CD4-positive, alpha-beta T cell (primary cell): Measurements from ENCODE around the gene IFITM10. TPM values are rescaled to one million over a fixed set of nuclear protein-coding genes. Genes with fewer than 3 reads are reported as not detected.

Source experiments
- ATAC-seq: fragments of 200-7000 bp; cut with Tn5 transposase; one replicate; pipeline ENCODE4 v1.10.0; 2022; ENCODE audit warnings: mild to moderate bottlenecking; ENCODE audit not compliant: poor library complexity
- CTCF ChIA-PET: fragments of 350-600 bp; sonication (Branson Sonifier 250); formaldehyde crosslinking; loops from one replicate; lab custom pipeline; 2021; ENCODE audit warnings: antibody characterized with exemption, inconsistent platforms; lab: Charles Lee
- POLR2A ChIA-PET: fragments of 350-600 bp; sonication (Branson Sonifier 250); formaldehyde crosslinking; loops from one replicate; lab custom pipeline; 2021; ENCODE audit warnings: antibody characterized with exemption, inconsistent platforms; lab: Charles Lee
- DNase-seq, 14 experiments: peaks; one replicate each; pipeline ENCODE4 v3.0.0-alpha.2; 2013 to 2020; ENCODE audit warnings: mixed read lengths in 2 of 14
- H3K27ac ChIP-seq, 2 donors: one replicate each; pipeline versions ENCODE4 v1.5.1 to v1.7.0; 2013; ENCODE audit warnings: low read length in 2 of 2, low read depth in 1 of 2, mild to moderate bottlenecking in 1 of 2
- H3K27me3 ChIP-seq, 2 experiments: 1 replicate in 1 of 2; 2 replicates in 1 of 2; pipeline versions ENCODE4 v1.6.1 to v1.7.0; 2013; ENCODE audit warnings: low read length in 2 of 2, control low read depth in 1 of 2, mild to moderate bottlenecking in 1 of 2, moderate library complexity in 1 of 2; ENCODE audit not compliant: insufficient read depth in 2 of 2, control insufficient read depth in 1 of 2
- H3K36me3 ChIP-seq: one replicate; pipeline ENCODE4 v1.6.1; 2013; ENCODE audit warnings: low read length, control low read depth; ENCODE audit not compliant: insufficient read depth
- H3K4me1 ChIP-seq: one replicate; pipeline ENCODE4 v1.6.1; 2013; ENCODE audit warnings: low read length, control low read depth; ENCODE audit not compliant: insufficient read depth
- H3K4me3 ChIP-seq: one replicate; pipeline ENCODE4 v1.5.1; 2013; ENCODE audit warnings: mild to moderate bottlenecking, low read length, moderate library complexity
- H3K9me3 ChIP-seq, 2 experiments: 1 replicate in 1 of 2; 2 replicates in 1 of 2; pipeline versions ENCODE4 v1.6.1 to v1.7.0; 2013; ENCODE audit warnings: low read length in 2 of 2, mild to moderate bottlenecking in 2 of 2, control low read depth in 1 of 2, moderate library complexity in 1 of 2; ENCODE audit not compliant: control insufficient read depth in 1 of 2, insufficient read depth in 1 of 2
- H3K27ac Mint-ChIP-seq: one replicate; pipeline ENCODE4 v1.8.0; 2020; ENCODE audit warnings: mixed read lengths
- H3K27me3 Mint-ChIP-seq: one replicate; pipeline ENCODE4 v1.8.0; 2021; ENCODE audit warnings: mixed read lengths
- H3K36me3 Mint-ChIP-seq: one replicate; pipeline ENCODE4 v1.8.0; 2021; ENCODE audit warnings: low read depth, mixed read lengths
- H3K4me1 Mint-ChIP-seq: one replicate; pipeline ENCODE4 v1.8.0; 2021; ENCODE audit warnings: low read depth, mixed read lengths
- H3K4me3 Mint-ChIP-seq: one replicate; pipeline ENCODE4 v1.8.0; 2020; ENCODE audit warnings: mild to moderate bottlenecking, mixed read lengths
- H3K9me3 Mint-ChIP-seq: one replicate; pipeline ENCODE4 v1.8.0; 2020; ENCODE audit warnings: mixed read lengths
- CTCF ChIP-seq: fragments of 200-600 bp; IDR thresholded peaks from one replicate; pipeline ENCODE4 v1.8.0; 2022; ENCODE audit warnings: antibody characterized with exemption, mild to moderate bottlenecking
- intact Hi-C, 2 experiments: fragments of 100-400 bp; cut with DNase I in 1 of 2; cut with micrococcal nuclease in 1 of 2; formaldehyde crosslinking; loops; one replicate each; pipeline versions ENCODE4 v1.15.1 to v1.9.0; 2023 to 2025; cut with DNase I, micrococcal nuclease
- total RNA-seq, 174 experiments: library from RNA in 2 of 174; stranded (reverse) in 2 of 174; gene quantifications; one replicate each; pipeline ENCODE4 v1.2.3 and lab custom pipeline; 2021 to 2026

IFITM10 gene
- total RNA-seq, 2 experiments from 2014 or later: 1.7 TPM

GRCh38 chr11:1761857-1762536 is 11.6 kb upstream of the IFITM10 start:
- no peaks in the 10 kb centered on the region for H3K9me3 Mint-ChIP-seq
- Histone ChIP-seq H3K27me3 (no peaks in the 10 kb centered on the region), H3K4me3 (peak overlapping the region; percentile 72), H3K4me1 (peaks cover 70% of the 10 kb centered on the region), H3K36me3 (peaks cover 27% of the 10 kb centered on the region), H3K27ac (peak overlapping the region; percentile 21 to 55), H3K9me3 (no peaks in the 10 kb centered on the region)
- no peak for TF ChIP-seq CTCF
- peak overlapping the region; percentile 89 for H3K4me3 Mint-ChIP-seq
- no peaks in the 10 kb centered on the region for H3K27me3 Mint-ChIP-seq
- H3K4me1 Mint-ChIP-seq: peaks cover 49% of the 10 kb centered on the region
- H3K27ac Mint-ChIP-seq: peak overlapping the region; percentile 81
- H3K36me3 Mint-ChIP-seq: peaks cover 9% of the 10 kb centered on the region
- CTCF ChIA-PET: no interaction called here
- intact Hi-C loops: loop anchor here in 1 of 2 experiments (5.0 to 10.0 kb wide), 5 partner anchors 90 to 1407 kb away; partner anchors contain the start of genes DUSP8, LSP1 and TSSC4
- POLR2A ChIA-PET: interaction anchor here (1.4 kb wide), 1 partner anchor 88 kb away, joined by 4 read pairs; no protein-coding TSS in a partner anchor
- DNase-seq: no peak
- ATAC-seq: no peak

GRCh38 chr11:1761110-1761856 is 10.9 kb upstream of the IFITM10 start:
- POLR2A ChIA-PET: interaction anchor here (1.4 kb wide), 1 partner anchor 89 kb away, joined by 4 read pairs; no protein-coding TSS in a partner anchor
- no peaks in the 10 kb centered on the region for H3K27me3 ChIP-seq
- no peak for ATAC-seq
- H3K4me1 ChIP-seq: peaks cover 78% of the 10 kb centered on the region
- Mint-ChIP-seq H3K36me3 (peaks cover 16% of the 10 kb centered on the region), H3K27ac (peak overlapping the region; percentile 81), H3K4me1 (peaks cover 57% of the 10 kb centered on the region), H3K27me3 (no peaks in the 10 kb centered on the region), H3K9me3 (no peaks in the 10 kb centered on the region), H3K4me3 (peak overlapping the region; percentile 89)
- intact Hi-C loops: loop anchor here in 1 of 2 experiments (5.0 to 10.0 kb wide), 5 partner anchors 91 to 1406 kb away; partner anchors contain the start of genes DUSP8, LSP1 and TSSC4
- H3K27ac ChIP-seq: peak overlapping the region in 1 of 2 donors; percentile 21
- CTCF ChIA-PET: no interaction called here
- no peak overlapping the region for H3K4me3 ChIP-seq
- H3K36me3 ChIP-seq: peaks cover 30% of the 10 kb centered on the region
- TF ChIP-seq CTCF: no peak
- DNase-seq: no peak
- H3K9me3 ChIP-seq: no peaks in the 10 kb centered on the region

GRCh38 chr11:1760351-1761109 is 10.1 kb upstream of the IFITM10 start:
- CTCF ChIA-PET: no interaction called here
- Mint-ChIP-seq H3K36me3 (peaks cover 23% of the 10 kb centered on the region), H3K27ac (peak overlapping the region; percentile 79), H3K4me3 (peak overlapping the region; percentile 20), H3K27me3 (no peaks in the 10 kb centered on the region), H3K9me3 (no peaks in the 10 kb centered on the region), H3K4me1 (peaks cover 64% of the 10 kb centered on the region)
- POLR2A ChIA-PET: no interaction called here
- Histone ChIP-seq H3K4me3 (no peak overlapping the region), H3K36me3 (peaks cover 30% of the 10 kb centered on the region), H3K27ac (no peak overlapping the region), H3K9me3 (no peaks in the 10 kb centered on the region), H3K4me1 (peaks cover 85% of the 10 kb centered on the region), H3K27me3 (no peaks in the 10 kb centered on the region)
- no peak for TF ChIP-seq CTCF
- no peak for ATAC-seq
- peak in 2 of 14 experiments; percentile 71 to 80 for DNase-seq
- intact Hi-C loops: loop anchor here in 1 of 2 experiments (5.0 to 10.0 kb wide), 5 partner anchors 92 to 1406 kb away; partner anchors contain the start of genes DUSP8, LSP1 and TSSC4
